HepG2 (cell line): ENCODE results near the gene PCGF3. TPM values are rescaled to one million over a fixed set of nuclear protein-coding genes. Genes with fewer than 3 reads are reported as not detected.

Experiments
- ARID3A ChIP-seq: IDR thresholded peaks from 2 replicates; pipeline ENCODE4 v1.6.1; 2012; ENCODE audit warnings: low read depth, low read length, improper control_type of control experiment
- CCDC6 ChIP-seq: sonication (generic); formaldehyde crosslinking; IDR thresholded peaks from 2 replicates; pipeline ENCODE4 v1.8.1; 2022; ENCODE audit warnings: mild to moderate bottlenecking, missing genetic modification reagents, moderate library complexity
- CEBPB ChIP-seq: IDR thresholded peaks from 2 replicates; pipeline ENCODE4 v1.6.1; 2011; ENCODE audit warnings: low read depth, low read length, improper control_type of control experiment, borderline replicate concordance
- HOXA7 ChIP-seq: sonication (generic); formaldehyde crosslinking; IDR thresholded peaks from 2 replicates; pipeline ENCODE4 v1.8.1; 2022; ENCODE audit warnings: mild to moderate bottlenecking, missing genetic modification reagents, moderate library complexity
- KMT2A ChIP-seq: sonication (generic); formaldehyde crosslinking; IDR thresholded peaks from 2 replicates; pipeline ENCODE4 v1.4.0; 2020; ENCODE audit warnings: missing genetic modification reagents
- MYC ChIP-seq: sonication (generic); formaldehyde crosslinking; IDR thresholded peaks from 2 replicates; pipeline ENCODE4 v1.9.0; 2021; ENCODE audit warnings: missing genetic modification reagents, borderline replicate concordance
- NFE2L2 ChIP-seq: fragments of 150-350 bp; IDR thresholded peaks from 2 replicates; pipeline ENCODE4 v1.6.1; 2014; ENCODE audit warnings: low read length
- PATZ1 ChIP-seq: sonication (generic); formaldehyde crosslinking; IDR thresholded peaks from 2 replicates; pipeline ENCODE4 v1.4.0; 2020; ENCODE audit warnings: missing genetic modification reagents
- SCMH1 ChIP-seq: sonication (generic); formaldehyde crosslinking; IDR thresholded peaks from 2 replicates; pipeline ENCODE4 v1.9.0; 2021; ENCODE audit warnings: missing genetic modification reagents, mild to moderate bottlenecking, borderline replicate concordance
- SMARCE1 ChIP-seq: fragments of 450-650 bp; IDR thresholded peaks from 2 replicates; pipeline ENCODE4 v1.6.1; 2017; ENCODE audit warnings: borderline replicate concordance
- STAT6 ChIP-seq: sonication (generic); formaldehyde crosslinking; IDR thresholded peaks from 2 replicates; pipeline ENCODE4 v1.4.0; 2020; ENCODE audit warnings: missing genetic modification reagents, mild to moderate bottlenecking, borderline replicate concordance
- ZFP36L2 ChIP-seq: sonication (generic); formaldehyde crosslinking; IDR thresholded peaks from 2 replicates; pipeline ENCODE4 v1.4.0; 2020; ENCODE audit warnings: missing genetic modification reagents
- ZMYM3 ChIP-seq: sonication (generic); formaldehyde crosslinking; IDR thresholded peaks from 2 replicates; pipeline ENCODE4 v1.5.1; 2020; ENCODE audit warnings: mild to moderate bottlenecking, missing genetic modification reagents
- ZZZ3 ChIP-seq: sonication (generic); formaldehyde crosslinking; IDR thresholded peaks from 2 replicates; pipeline ENCODE4 v1.4.0; 2020; ENCODE audit warnings: missing genetic modification reagents, mild to moderate bottlenecking, borderline replicate concordance
- polyA plus RNA-seq, 8 experiments: library from polyadenylated mRNA; depleted of rRNA in 3 of 8; stranded (reverse) in 7 of 8; unstranded in 1 of 8; fragments of >200 nt; fragmentation: Illumina TruSeq in 4 of 8; extraction: Trizol in 4 of 8; gene quantifications; 2 replicates each; pipeline versions ENCODE4 v1.2.1 to v1.2.3, GENCODE V29; 2011 to 2016; ENCODE audit warnings: low read depth in 4 of 8, missing spikeins in 1 of 8, mixed read lengths in 1 of 8; ENCODE audit not compliant: insufficient read depth in 1 of 8
- total RNA-seq, 5 experiments: library from RNA; depleted of rRNA; stranded (reverse); fragments of >200 nt; fragmentation: Illumina TruSeq; extraction: Trizol; gene quantifications; 2 replicates each; pipeline ENCODE4 v1.2.3, GENCODE V29; 2016; ENCODE audit warnings: low read depth in 1 of 5
- TF ChIP-seq, protein P1 (sequence below): sonication (generic); formaldehyde crosslinking; IDR thresholded peaks from 2 replicates; pipeline ENCODE4 v1.4.0; 2020; ENCODE audit warnings: missing genetic modification reagents, borderline replicate concordance
- TF ChIP-seq, protein P2 (sequence below): sonication (generic); formaldehyde crosslinking; IDR thresholded peaks from 2 replicates; pipeline ENCODE4 v1.5.0; 2020; ENCODE audit warnings: missing genetic modification reagents

Gene PCGF3
- total and polyA plus RNA-seq, 2 of the 13 experiments (the other 11 are each of a cell fraction or from before 2014, with no cell fraction given), result 28.6 to 66.2 TPM

- TF ChIP-seq STAT6 (CRISPR knock-in tag) (no peak), ZFP36L2 (CRISPR knock-in tag) (no peak), SMARCE1 (no peak), ARID3A (no peak), CCDC6 (CRISPR knock-in tag) (no peak), HOXA7 (CRISPR knock-in tag) (peak; percentile 48; the same call in 1 of the 2 replicates), NFE2L2 (no peak), ZZZ3 (CRISPR knock-in tag) (no peak), SCMH1 (CRISPR knock-in tag) (no peak), PATZ1 (CRISPR knock-in tag) (no peak), MYC (CRISPR knock-in tag) (peak; percentile 51; the same call in 1 of the 2 replicates), CEBPB (no peak), ZMYM3 (0 out of 2 replicates have a peak, but pooled peaks have one; percentile 11), KMT2A (CRISPR knock-in tag) (no peak; the same call in 1 of the 2 replicates)
- TF ChIP-seq, protein P1, sequence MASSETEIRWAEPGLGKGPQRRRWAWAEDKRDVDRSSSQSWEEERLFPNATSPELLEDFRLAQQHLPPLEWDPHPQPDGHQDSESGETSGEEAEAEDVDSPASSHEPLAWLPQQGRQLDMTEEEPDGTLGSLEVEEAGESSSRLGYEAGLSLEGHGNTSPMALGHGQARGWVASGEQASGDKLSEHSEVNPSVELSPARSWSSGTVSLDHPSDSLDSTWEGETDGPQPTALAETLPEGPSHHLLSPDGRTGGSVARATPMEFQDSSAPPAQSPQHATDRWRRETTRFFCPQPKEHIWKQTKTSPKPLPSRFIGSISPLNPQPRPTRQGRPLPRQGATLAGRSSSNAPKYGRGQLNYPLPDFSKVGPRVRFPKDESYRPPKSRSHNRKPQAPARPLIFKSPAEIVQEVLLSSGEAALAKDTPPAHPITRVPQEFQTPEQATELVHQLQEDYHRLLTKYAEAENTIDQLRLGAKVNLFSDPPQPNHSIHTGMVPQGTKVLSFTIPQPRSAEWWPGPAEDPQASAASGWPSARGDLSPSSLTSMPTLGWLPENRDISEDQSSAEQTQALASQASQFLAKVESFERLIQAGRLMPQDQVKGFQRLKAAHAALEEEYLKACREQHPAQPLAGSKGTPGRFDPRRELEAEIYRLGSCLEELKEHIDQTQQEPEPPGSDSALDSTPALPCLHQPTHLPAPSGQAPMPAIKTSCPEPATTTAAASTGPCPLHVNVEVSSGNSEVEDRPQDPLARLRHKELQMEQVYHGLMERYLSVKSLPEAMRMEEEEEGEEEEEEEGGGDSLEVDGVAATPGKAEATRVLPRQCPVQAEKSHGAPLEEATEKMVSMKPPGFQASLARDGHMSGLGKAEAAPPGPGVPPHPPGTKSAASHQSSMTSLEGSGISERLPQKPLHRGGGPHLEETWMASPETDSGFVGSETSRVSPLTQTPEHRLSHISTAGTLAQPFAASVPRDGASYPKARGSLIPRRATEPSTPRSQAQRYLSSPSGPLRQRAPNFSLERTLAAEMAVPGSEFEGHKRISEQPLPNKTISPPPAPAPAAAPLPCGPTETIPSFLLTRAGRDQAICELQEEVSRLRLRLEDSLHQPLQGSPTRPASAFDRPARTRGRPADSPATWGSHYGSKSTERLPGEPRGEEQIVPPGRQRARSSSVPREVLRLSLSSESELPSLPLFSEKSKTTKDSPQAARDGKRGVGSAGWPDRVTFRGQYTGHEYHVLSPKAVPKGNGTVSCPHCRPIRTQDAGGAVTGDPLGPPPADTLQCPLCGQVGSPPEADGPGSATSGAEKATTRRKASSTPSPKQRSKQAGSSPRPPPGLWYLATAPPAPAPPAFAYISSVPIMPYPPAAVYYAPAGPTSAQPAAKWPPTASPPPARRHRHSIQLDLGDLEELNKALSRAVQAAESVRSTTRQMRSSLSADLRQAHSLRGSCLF, result no peak
- TF ChIP-seq, protein P2, sequence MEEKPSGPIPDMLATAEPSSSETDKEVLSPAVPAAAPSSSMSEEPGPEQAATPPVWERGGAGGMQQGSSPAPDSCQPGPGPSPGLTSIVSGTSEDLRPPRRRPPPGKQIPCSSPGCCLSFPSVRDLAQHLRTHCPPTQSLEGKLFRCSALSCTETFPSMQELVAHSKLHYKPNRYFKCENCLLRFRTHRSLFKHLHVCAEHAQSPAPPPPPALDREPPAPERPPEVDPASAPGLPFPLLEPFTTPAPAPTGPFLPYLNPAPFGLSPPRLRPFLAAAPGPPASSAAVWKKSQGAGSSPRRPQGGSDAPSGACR (CRISPR knock-in tag), result no peak
Measured at GRCh38 chr4:658681-659667, 46.7 kb upstream of the PCGF3 start (continued).
